NCI-H2196 (cell line): Measurements from ENCODE around the gene PLA2G1B.

Experiments used
- DNase-seq: peaks from one replicate; lab custom pipeline; 2025; ENCODE audit not compliant: unreplicated experiment; lab: John Stamatoyannopoulos, UW

Gene PLA2G1B

GRCh38 chr12:120327593-120327992 lies at the start of gene PLA2G1B:
Gene PLA2G1B (minus strand): TSS chr12:120327779. CDS start chr12:120327753, 26 bp downstream.
- no peak for DNase-seq

GRCh38 chr12:120376934-120377572 lies 49.5 kb upstream of the PLA2G1B start:
- no peak for DNase-seq

- no peak for DNase-seq
Measured at GRCh38 chr12:120376416-120376815, 48.8 kb upstream of the PLA2G1B start.

GRCh38 chr12:120376009-120376408 lies 48.4 kb upstream of the PLA2G1B start:
- no peak for DNase-seq

- no peak for DNase-seq
Measured at GRCh38 chr12:120373683-120374082, 46.1 kb upstream of the PLA2G1B start.

- no peak for DNase-seq
Measured at GRCh38 chr12:120370343-120371243, 43.0 kb upstream of the PLA2G1B start.

GRCh38 chr12:120369603-120370342 lies 42.2 kb upstream of the PLA2G1B start:
- no peak for DNase-seq

GRCh38 chr12:120368789-120369602 lies 41.4 kb upstream of the PLA2G1B start, which contains the start of gene MSI1:
Gene MSI1 (minus strand): TSS chr12:120369164. CDS start chr12:120369091, 73 bp downstream.
- DNase-seq: no peak

GRCh38 chr12:120367924-120368788 lies 40.6 kb upstream of the PLA2G1B start:
- no peak for DNase-seq

GRCh38 chr12:120367233-120367923 lies 39.8 kb upstream of the PLA2G1B start:
- no peak for DNase-seq

- DNase-seq: no peak
Measured at GRCh38 chr12:120366845-120367232, 39.3 kb upstream of the PLA2G1B start.

- DNase-seq: no peak
Measured at GRCh38 chr12:120366341-120366705, 38.7 kb upstream of the PLA2G1B start.

- no peak for DNase-seq
Measured at GRCh38 chr12:120365675-120366340, 38.2 kb upstream of the PLA2G1B start.

GRCh38 chr12:120364487-120364886 lies 36.9 kb upstream of the PLA2G1B start:
- DNase-seq: no peak

GRCh38 chr12:120363274-120363855 lies 35.8 kb upstream of the PLA2G1B start:
- no peak for DNase-seq

GRCh38 chr12:120362516-120363273 lies 35.1 kb upstream of the PLA2G1B start:
- DNase-seq: no peak

GRCh38 chr12:120361506-120362208 lies 34.1 kb upstream of the PLA2G1B start:
- peak; percentile 94 for DNase-seq
